Activated naive CD8-positive, alpha-beta T cell treated with anti-CD3 and anti-CD28 coated beads, Interleukin-2, amount 50 U/mL, for 24 hours (primary cell): ENCODE results near the gene GLT8D2.
"Not testable (repeated sequence)": the region's sequence is repeated elsewhere in the genome, so short reads cannot be mapped to it uniquely, and the experiment has no call there.

Experiments used
- ATAC-seq: fragments of 150-1000 bp; cut with Tn5 transposase; one replicate; pipeline ENCODE4 v1.10.0; 2021
- DNase-seq: peaks from one replicate; pipeline ENCODE4 v3.0.0; 2021
- H3K27ac Mint-ChIP-seq: one replicate; pipeline ENCODE4 v1.8.0; 2021; ENCODE audit warnings: mild to moderate bottlenecking, mixed read lengths
- H3K27me3 Mint-ChIP-seq: one replicate; pipeline ENCODE4 v1.8.0; 2021; ENCODE audit warnings: mixed read lengths
- H3K36me3 Mint-ChIP-seq: one replicate; pipeline ENCODE4 v1.8.0; 2021; ENCODE audit warnings: low read depth, mixed read lengths
- H3K4me1 Mint-ChIP-seq: one replicate; pipeline ENCODE4 v1.8.0; 2021; ENCODE audit warnings: mixed read lengths
- H3K4me3 Mint-ChIP-seq: one replicate; pipeline ENCODE4 v1.8.0; 2021; ENCODE audit warnings: mild to moderate bottlenecking, moderate library complexity, mixed read lengths
- H3K9me3 Mint-ChIP-seq: one replicate; pipeline ENCODE4 v1.8.0; 2021; ENCODE audit warnings: mixed read lengths

Gene GLT8D2

GRCh38 chr12:104060791-104061190 lies 10.8 kb upstream of the GLT8D2 start:
- H3K27ac Mint-ChIP-seq = no peak overlapping the region
- no peaks in the 10 kb centered on the region for H3K9me3 Mint-ChIP-seq
- no peak for ATAC-seq
- DNase-seq = no peak
- peaks cover 19% of the 10 kb centered on the region for H3K27me3 Mint-ChIP-seq
- H3K4me3 Mint-ChIP-seq = no peak overlapping the region
- H3K36me3 Mint-ChIP-seq = no peaks in the 10 kb centered on the region
- H3K4me1 Mint-ChIP-seq = peaks cover 12% of the 10 kb centered on the region

GRCh38 chr12:104059963-104060362 lies 10.0 kb upstream of the GLT8D2 start:
- no peak overlapping the region for H3K27ac Mint-ChIP-seq

GRCh38 chr12:104058802-104059201 lies 8.8 kb upstream of the GLT8D2 start:
- H3K9me3 Mint-ChIP-seq = no peaks in the 10 kb centered on the region
- no peak for ATAC-seq
- H3K27ac Mint-ChIP-seq = no peak overlapping the region
- peaks cover 27% of the 10 kb centered on the region for H3K27me3 Mint-ChIP-seq
- H3K4me1 Mint-ChIP-seq = peaks cover 3% of the 10 kb centered on the region
- H3K36me3 Mint-ChIP-seq = no peaks in the 10 kb centered on the region
- no peak overlapping the region for H3K4me3 Mint-ChIP-seq
- no peak for DNase-seq

More at GRCh38 chr12:104059963-104060362, 10.0 kb upstream of the GLT8D2 start:
- no peaks in the 10 kb centered on the region for H3K36me3 Mint-ChIP-seq
- H3K9me3 Mint-ChIP-seq = no peaks in the 10 kb centered on the region
- H3K4me3 Mint-ChIP-seq = no peak overlapping the region
- peaks cover 4% of the 10 kb centered on the region for H3K4me1 Mint-ChIP-seq
- ATAC-seq = no peak
- no peak for DNase-seq
- H3K27me3 Mint-ChIP-seq = peaks cover 19% of the 10 kb centered on the region

GRCh38 chr12:104057771-104058197 lies 7.8 kb upstream of the GLT8D2 start:
- H3K27me3 Mint-ChIP-seq = peaks cover 33% of the 10 kb centered on the region
- H3K36me3 Mint-ChIP-seq = no peaks in the 10 kb centered on the region
- ATAC-seq (no peak), DNase-seq (no peak)
- no peaks in the 10 kb centered on the region for H3K9me3 Mint-ChIP-seq
- no peak overlapping the region for H3K27ac Mint-ChIP-seq
- no peak overlapping the region for H3K4me3 Mint-ChIP-seq
- H3K4me1 Mint-ChIP-seq = no peaks in the 10 kb centered on the region

- ATAC-seq (no peak), DNase-seq (no peak)
- H3K4me3 Mint-ChIP-seq = no peak overlapping the region
- no peak overlapping the region for H3K27ac Mint-ChIP-seq
- H3K27me3 Mint-ChIP-seq = peaks cover 33% of the 10 kb centered on the region
- no peaks in the 10 kb centered on the region for H3K4me1 Mint-ChIP-seq
- no peaks in the 10 kb centered on the region for H3K9me3 Mint-ChIP-seq
- H3K36me3 Mint-ChIP-seq = no peaks in the 10 kb centered on the region
Observed at GRCh38 chr12:104056419-104056972, 6.5 kb upstream of the GLT8D2 start.

- Mint-ChIP-seq H3K4me1 (no peaks in the 10 kb centered on the region), H3K4me3 (no peak overlapping the region), H3K27me3 (peaks cover 37% of the 10 kb centered on the region), H3K27ac (no peak overlapping the region), H3K36me3 (no peaks in the 10 kb centered on the region), H3K9me3 (no peaks in the 10 kb centered on the region)
- no peak for ATAC-seq
- DNase-seq = no peak
Observed at GRCh38 chr12:104055686-104056388, 5.8 kb upstream of the GLT8D2 start.

- no peaks in the 10 kb centered on the region for H3K9me3 Mint-ChIP-seq
- no peak overlapping the region for H3K4me3 Mint-ChIP-seq
- H3K27ac Mint-ChIP-seq = no peak overlapping the region
- ATAC-seq (no peak), DNase-seq (no peak)
- peaks cover 43% of the 10 kb centered on the region for H3K27me3 Mint-ChIP-seq
- H3K36me3 Mint-ChIP-seq = no peaks in the 10 kb centered on the region
- peaks cover 6% of the 10 kb centered on the region for H3K4me1 Mint-ChIP-seq
Observed at GRCh38 chr12:104054681-104055346, 4.8 kb upstream of the GLT8D2 start.

- Mint-ChIP-seq H3K9me3 (no peaks in the 10 kb centered on the region), H3K27ac (no peak overlapping the region), H3K36me3 (no peaks in the 10 kb centered on the region), H3K4me3 (peak overlapping the region; percentile 55), H3K4me1 (peaks cover 8% of the 10 kb centered on the region), H3K27me3 (peaks cover 48% of the 10 kb centered on the region)
- ATAC-seq = no peak
- DNase-seq = no peak
Observed at GRCh38 chr12:104050436-104050835, 449 bp upstream of the GLT8D2 start.

GRCh38 chr12:104049278-104049902 lies 597 bp downstream of the GLT8D2 start:
- H3K4me1 Mint-ChIP-seq = peaks cover 8% of the 10 kb centered on the region
- no peaks in the 10 kb centered on the region for H3K36me3 Mint-ChIP-seq
- DNase-seq (no peak), ATAC-seq (no peak)
- no peaks in the 10 kb centered on the region for H3K9me3 Mint-ChIP-seq
- no peak overlapping the region for H3K27ac Mint-ChIP-seq
- H3K27me3 Mint-ChIP-seq = peaks cover 43% of the 10 kb centered on the region
- peak overlapping the region; percentile 55 for H3K4me3 Mint-ChIP-seq

GRCh38 chr12:104048811-104049210 lies 1.2 kb downstream of the GLT8D2 start:
- H3K9me3 Mint-ChIP-seq = no peaks in the 10 kb centered on the region
- no peaks in the 10 kb centered on the region for H3K36me3 Mint-ChIP-seq
- ATAC-seq (no peak), DNase-seq (no peak)
- no peak overlapping the region for H3K27ac Mint-ChIP-seq
- peaks cover 8% of the 10 kb centered on the region for H3K4me1 Mint-ChIP-seq
- no peak overlapping the region for H3K4me3 Mint-ChIP-seq
- peaks cover 40% of the 10 kb centered on the region for H3K27me3 Mint-ChIP-seq

- no peak overlapping the region for H3K4me3 Mint-ChIP-seq
- peaks cover 8% of the 10 kb centered on the region for H3K4me1 Mint-ChIP-seq
- H3K9me3 Mint-ChIP-seq = no peaks in the 10 kb centered on the region
- H3K27me3 Mint-ChIP-seq = peaks cover 38% of the 10 kb centered on the region
- no peaks in the 10 kb centered on the region for H3K36me3 Mint-ChIP-seq
- no peak for DNase-seq
- ATAC-seq = no peak
- no peak overlapping the region for H3K27ac Mint-ChIP-seq
Observed at GRCh38 chr12:104048162-104048561, 1.8 kb downstream of the GLT8D2 start.

GRCh38 chr12:104046306-104046705 lies 3.7 kb downstream of the GLT8D2 start:
- no peak for ATAC-seq
- H3K9me3 Mint-ChIP-seq = no peaks in the 10 kb centered on the region
- H3K4me3 Mint-ChIP-seq = no peak overlapping the region
- no peaks in the 10 kb centered on the region for H3K36me3 Mint-ChIP-seq
- peaks cover 30% of the 10 kb centered on the region for H3K27me3 Mint-ChIP-seq
- no peak for DNase-seq
- peaks cover 8% of the 10 kb centered on the region for H3K4me1 Mint-ChIP-seq
- H3K27ac Mint-ChIP-seq = no peak overlapping the region

- peaks cover 11% of the 10 kb centered on the region for H3K27me3 Mint-ChIP-seq
- H3K9me3 Mint-ChIP-seq = no peaks in the 10 kb centered on the region
- no peak for ATAC-seq
- H3K4me3 Mint-ChIP-seq = no peak overlapping the region
- no peaks in the 10 kb centered on the region for H3K4me1 Mint-ChIP-seq
- H3K27ac Mint-ChIP-seq = no peak overlapping the region
- no peaks in the 10 kb centered on the region for H3K36me3 Mint-ChIP-seq
- DNase-seq = no peak
Observed at GRCh38 chr12:104044158-104044557, 5.8 kb downstream of the GLT8D2 start.

- no peak overlapping the region for H3K27ac Mint-ChIP-seq
- DNase-seq (no peak), ATAC-seq (no peak)
- peaks cover 3% of the 10 kb centered on the region for H3K27me3 Mint-ChIP-seq
- no peaks in the 10 kb centered on the region for H3K9me3 Mint-ChIP-seq
- H3K4me3 Mint-ChIP-seq = no peak overlapping the region
- no peaks in the 10 kb centered on the region for H3K4me1 Mint-ChIP-seq
- no peaks in the 10 kb centered on the region for H3K36me3 Mint-ChIP-seq
Observed at GRCh38 chr12:104042580-104042979, 7.4 kb downstream of the GLT8D2 start.

GRCh38 chr12:104039769-104040168 lies 10.2 kb downstream of the GLT8D2 start:
- H3K27me3 Mint-ChIP-seq, H3K4me1 Mint-ChIP-seq: not testable (repeated sequence)

More at GRCh38 chr12:104039769-104040168, 10.2 kb downstream of the GLT8D2 start:
- not testable (repeated sequence) for H3K36me3 Mint-ChIP-seq, H3K4me3 Mint-ChIP-seq, DNase-seq, H3K27ac Mint-ChIP-seq, ATAC-seq, H3K9me3 Mint-ChIP-seq
